HK-2 (cell line): ENCODE data around the gene FSD1.
"Not testable (repeated sequence)": the region's sequence is repeated elsewhere in the genome, so short reads cannot be mapped to it uniquely, and the experiment has no call there.

Experiments
- DNase-seq: peaks from one replicate; pipeline ENCODE4 v3.0.0-alpha.2; 2018; ENCODE audit not compliant: unreplicated experiment

The FSD1 gene

DNA sequence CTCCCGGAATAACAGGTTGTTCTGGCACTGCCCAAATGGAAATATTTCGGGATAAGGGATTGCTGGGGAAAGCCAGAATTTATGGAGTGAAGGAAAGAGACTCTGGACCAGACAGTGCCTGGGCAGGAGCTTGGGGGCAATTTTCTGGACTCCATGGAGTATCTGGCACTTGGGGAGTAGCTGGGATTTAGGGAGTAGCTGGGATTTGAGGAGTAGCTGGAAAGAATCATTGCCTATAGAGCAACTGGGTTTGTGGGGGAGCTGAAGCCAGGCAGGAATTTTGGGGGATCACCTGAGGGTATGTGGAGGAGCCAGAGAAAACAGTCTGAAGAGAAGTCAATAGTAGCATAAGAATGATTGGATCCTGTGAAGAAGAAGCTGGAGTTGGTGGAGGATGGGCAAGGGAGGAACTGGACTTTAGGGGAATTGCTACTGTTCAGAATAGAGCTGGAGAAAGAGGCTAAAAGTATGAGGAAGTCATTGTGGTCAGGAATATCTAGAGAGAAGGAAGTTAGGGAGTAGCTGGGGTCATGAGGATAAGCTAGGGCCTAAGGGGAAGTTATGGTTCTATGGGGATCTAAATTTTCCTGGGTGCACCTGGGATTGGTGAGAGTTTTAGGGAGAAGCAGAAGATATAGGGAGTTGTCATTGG is 14.8 kb downstream of the FSD1 start:
- DNase-seq = no peak

DNA sequence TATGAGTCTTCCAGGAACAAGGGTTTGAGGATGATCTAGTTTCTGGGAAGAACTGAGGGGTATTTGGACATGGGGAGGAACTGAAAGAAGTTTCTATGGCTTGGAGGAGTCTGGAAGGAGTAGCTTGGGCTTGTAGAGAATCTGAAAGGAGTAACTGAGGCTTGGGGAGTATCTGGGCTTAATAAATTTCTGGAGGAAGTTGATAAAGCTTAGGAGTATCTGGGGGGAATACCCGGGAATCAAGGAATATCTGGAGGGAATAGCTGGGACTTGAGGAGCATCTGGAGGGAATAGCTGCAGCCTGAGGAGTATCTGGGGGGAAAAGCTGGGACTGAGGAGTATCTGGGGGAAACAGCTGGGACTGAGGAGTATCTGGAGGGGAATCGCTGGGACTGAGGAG is 16.0 kb downstream of the FSD1 start:
- no peak for DNase-seq

DNA sequence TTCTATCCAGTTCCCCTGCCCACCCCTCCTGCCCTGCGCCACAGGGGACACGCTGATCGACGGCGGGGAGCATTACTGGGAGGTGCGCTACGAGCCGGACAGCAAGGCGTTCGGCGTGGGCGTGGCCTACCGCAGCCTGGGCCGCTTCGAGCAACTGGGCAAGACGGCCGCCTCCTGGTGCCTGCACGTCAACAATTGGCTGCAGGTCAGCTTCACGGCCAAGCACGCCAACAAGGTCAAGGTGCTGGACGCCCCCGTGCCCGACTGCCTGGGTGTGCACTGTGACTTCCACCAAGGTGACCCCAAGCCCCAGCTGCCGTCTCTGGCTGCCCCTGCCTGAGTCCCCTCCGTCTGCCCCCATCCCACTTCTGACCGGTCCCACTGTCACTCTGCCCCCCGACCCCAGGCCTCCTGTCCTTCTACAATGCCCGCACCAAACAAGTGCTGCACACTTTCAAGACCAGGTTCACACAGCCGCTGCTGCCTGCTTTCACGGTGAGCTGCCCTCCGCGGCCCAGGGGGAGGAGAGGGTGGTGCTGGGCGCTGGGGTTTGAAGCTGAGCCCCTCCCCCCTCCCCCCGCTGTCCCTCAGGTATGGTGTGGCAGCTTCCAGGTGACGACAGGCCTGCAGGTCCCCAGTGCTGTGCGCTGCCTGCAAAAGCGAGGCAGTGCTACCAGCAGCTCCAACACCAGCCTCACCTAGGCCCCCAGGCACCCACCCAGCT is 18.7 kb downstream of the FSD1 start:
- no peak for DNase-seq

DNA sequence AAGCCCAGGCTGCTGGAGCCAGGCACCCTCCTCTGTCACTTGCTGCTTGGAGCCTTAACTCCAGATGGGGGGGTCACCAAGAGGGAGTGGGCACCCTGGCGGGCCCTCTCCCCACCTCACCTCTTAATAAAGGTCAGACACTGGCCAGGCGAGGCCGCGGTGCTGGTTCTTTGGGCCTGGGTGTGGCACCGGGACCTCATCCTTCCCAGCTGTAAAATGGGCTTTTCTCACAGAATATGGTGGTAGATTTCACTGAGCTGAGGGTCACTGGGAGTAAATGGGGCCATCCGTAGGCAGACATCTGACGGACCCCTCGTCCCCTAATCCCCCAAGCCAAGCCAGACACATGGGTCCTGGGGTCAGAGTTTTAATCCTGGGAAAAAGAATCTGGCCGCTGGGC is 19.3 kb downstream of the FSD1 start:
- DNase-seq = no peak

DNA sequence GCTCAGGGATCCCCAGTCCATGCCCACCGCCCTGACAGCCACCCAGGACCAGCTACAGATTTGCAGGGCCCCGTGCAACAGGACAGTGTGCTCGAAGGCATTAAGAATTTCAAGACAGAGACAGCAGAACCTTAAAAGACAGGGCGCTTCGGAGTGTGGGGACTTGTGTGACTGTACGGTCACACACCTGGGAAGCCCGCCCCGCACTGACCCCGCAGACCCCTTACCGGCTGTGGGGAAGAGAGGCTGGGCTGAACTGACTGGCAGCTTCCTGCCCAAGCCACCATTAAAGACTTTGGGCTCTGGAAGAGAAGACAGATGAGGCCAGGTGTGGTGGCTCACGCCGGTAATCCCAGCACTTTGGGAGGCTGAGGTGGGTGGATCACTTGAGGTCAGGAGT is 19.8 kb downstream of the FSD1 start:
- no peak for DNase-seq

DNA sequence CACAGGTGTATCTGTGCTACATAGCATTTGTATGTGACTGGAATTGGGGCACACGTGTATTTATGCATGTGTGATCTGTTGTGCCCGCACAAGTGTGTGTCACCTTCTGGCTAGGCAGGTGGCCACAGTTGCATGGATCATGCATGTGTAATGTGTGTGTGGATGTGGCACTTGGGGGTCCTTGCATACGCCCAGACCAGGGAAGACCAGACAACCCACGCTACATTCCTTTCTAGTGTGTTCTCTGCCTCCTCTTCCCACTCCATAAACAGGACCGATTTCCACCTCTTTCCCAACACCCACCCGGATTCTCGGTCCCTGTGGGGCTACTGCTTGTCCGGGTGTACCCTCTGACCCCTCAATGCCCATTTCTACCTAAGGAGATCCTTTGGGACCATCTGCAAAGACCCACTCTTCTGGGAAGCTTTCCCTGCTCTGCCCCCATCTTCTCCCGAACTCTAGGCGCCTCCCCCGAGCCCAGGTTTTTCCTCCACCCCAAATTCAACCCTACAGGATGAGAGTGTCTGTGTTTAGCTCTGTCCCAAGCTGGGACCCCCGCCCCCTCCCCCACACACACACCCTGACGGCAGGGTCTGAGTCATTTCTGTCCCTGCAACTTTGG is 21.9 kb downstream of the FSD1 start:
- DNase-seq = no peak

DNA sequence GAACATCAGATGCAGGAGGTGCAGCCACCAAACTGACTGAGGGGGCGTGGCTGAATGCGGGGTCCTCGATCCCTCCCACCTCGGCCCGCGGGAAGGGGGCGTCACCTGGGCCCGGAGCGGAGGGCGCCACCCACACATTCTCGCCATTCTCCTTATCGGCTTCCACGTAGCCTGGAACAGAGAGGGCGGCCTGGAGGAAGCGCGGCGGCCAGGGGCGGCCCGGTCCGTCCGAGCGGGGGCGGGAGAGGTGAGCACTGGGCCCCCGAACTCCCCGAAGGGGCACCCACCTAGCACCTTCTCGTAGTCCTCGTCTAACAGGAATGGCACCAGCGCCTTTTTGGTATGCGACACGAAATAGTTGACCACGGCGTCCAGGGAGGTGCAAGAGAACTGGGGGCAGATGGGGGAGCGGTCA is 22.4 kb downstream of the FSD1 start:
- DNase-seq = no peak

DNA sequence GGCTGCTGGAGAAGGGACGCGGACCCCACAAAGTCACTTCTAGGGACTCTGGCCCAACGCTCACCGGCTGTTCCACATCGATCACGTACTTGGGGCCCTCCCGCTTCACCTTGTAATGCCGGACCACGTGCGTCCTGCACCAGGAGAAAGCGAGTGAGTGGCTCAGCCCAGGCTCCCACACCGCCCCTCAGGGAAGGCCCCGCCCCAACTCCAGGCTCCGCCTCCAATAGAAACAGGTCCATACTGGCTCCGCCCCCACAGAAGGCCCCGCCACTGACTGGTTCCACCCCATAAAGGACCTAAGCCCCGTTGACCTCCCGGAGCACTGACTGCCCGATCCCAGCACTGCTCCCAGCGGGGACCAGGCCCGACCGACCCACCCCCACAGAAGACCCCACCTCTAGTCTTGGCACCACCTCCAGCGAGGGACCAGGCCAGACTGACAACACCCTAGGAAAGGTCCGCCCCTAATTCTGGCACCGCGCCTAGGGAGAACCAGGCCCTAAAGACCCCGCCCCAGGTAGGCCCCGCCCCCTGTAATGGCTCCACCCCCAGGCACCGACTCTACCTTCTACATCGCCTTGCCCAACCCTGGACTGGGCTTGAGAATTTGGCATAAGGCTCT is 23.0 kb downstream of the FSD1 start:
- no peak for DNase-seq

DNA sequence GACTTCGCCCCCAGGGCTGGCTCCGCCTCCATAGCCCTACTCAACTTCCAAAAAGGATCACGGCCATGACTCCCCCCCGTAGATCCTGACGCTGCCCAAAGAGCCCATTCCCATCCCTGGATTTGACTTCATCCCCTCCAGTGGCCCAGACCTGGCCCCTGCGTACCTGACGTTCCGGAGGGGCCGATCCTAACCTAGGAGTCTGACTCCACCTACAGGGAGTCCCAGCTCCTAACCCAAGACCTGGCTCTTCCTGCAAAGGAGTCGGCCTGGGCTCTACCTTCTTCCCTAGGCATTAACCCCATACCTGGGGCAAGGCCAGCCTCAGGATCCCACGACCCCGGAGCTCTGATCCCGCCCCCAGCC is 23.5 kb downstream of the FSD1 start:
- no peak for DNase-seq

DNA sequence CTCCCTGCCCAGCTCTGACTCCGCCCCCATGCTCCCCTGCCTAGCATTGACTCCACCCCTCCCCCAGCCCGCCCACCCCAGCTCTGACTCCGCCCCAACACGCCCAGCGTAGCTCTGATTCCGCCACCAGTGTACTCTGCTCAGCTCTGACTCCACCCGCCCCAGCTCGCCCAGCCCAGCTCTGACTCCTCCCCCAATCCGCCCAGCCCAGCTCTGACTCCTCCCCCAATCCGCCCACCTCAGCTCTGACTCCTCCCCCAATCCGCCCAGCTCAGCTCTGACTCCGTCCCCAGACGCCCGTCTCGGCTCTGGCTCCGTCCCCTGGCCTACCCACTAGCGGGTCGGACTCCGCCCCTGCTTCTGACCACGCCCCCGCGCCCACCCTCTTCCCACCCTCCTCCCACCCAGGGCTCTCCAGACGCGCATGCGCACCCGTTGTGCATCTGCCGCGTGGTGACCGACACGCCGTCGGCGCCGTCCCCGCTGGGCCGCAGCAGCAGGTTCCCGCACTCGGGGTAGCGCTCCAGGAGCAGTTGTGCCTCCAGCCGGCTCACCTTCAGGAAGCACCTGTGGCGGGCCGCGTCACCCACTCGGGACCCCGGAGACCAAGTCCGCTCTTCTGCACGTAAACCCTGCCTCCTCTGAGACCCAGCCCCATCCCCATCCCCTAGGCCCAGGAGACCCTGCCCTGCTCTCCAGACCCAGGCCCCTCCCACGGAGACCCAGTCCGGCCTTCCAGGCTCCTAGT is 24.0 kb downstream of the FSD1 start:
- no peak for DNase-seq

DNA sequence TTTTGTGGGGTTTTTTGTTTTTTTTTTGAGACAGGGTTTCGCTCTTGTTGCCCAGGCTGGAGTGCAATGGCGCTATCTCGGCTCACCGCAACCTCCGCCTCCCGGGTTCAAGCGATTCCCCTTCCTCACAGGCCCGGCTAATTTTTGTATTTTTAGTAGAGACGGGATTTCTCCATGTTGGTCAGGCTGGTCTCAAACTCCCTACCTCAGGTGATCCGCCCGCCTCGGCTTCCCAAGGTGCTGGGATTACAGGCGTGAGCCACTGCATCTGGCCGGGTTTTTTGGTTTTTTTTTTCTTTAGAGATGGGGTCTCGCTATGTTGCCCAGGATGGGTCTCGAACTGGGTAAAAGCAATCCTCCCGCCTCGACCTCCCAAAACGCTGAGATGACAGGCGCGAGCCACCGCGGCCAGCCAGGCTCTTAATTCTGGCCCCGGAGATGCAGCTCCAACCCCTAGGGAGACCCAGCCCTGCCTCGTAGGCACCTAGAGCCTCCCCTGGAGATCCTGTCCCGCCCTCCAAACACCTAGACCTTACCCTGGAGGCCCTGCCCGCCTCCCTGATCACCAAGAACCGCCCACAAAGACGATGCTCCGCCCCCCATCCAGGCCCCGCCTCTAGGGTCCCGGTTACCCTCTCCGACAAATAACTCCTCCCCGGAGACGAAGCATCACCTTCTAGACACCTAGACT is 24.7 kb downstream of the FSD1 start:
- not testable (repeated sequence) for DNase-seq

DNA sequence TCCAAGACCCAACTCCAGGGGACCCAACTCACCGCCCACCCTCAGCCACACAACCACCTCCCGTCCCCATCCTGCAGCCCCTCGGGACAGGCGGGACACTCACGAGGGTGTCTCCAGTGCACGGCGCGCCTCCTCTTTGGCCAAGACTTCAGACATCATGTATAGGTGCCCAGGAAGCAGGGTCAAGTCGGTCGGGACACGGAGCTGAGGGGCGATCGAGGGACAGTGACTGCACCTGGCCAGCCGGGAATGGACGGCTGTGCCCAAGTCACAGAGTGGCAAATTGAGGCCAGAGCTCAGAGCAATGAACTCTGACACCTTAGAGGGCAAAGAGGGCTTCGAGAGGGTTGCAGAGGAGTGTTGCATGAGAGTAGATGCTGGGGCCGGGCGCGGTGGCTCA is 25.5 kb downstream of the FSD1 start:
- DNase-seq = no peak

DNA sequence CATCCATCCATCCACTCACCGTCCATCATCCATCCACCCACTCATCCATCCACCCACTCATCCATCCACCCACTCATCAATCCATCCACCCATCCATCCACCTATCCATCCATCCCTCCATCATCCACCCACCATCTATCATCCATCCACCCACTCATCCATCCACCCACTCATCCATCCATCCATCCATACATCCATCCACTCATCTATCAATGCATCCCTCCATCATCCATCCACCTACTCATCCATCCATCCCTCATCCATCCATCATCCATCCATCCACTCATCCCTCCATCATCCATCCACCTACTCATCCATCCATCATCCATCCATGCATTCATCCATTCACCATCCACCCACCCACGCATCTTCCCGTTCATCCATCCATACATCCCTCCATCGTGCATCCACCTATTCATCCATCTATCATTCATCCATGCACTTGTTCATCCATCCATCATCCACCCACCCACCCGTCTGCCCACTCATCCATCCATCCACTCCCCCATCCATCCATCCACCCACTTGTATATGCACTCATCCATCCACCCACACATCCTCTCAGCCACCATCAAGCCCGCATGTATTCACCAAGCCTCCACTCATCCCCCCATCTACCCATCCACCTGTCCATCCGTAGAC is 30.7 kb downstream of the FSD1 start:
- no peak for DNase-seq

DNA sequence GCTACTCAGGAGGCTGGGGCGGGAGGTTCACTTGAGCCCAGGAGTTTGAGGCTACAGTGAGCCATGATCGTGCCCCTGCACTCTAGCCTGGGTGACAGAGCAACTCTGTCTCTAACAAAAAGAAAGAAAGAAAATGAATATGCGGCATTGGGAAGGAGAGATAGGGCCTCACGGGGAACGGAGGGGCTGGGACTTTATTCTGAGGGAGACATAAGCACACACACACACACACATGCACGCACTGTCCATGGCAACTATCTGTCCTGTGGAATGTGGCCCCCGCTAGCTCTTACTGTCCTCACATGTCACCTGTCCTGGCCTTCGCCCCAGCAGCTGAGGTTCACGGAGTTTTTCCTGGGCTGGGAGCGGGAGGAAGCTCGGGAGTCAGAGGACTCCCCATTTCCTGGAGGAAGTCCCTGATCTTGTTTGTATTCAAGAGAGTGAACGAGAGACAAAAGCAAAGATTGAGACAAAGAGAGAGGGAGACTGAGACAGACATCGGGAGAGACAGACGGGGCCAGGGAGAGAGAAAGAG is 33.6 kb downstream of the FSD1 start:
- DNase-seq = no peak

DNA sequence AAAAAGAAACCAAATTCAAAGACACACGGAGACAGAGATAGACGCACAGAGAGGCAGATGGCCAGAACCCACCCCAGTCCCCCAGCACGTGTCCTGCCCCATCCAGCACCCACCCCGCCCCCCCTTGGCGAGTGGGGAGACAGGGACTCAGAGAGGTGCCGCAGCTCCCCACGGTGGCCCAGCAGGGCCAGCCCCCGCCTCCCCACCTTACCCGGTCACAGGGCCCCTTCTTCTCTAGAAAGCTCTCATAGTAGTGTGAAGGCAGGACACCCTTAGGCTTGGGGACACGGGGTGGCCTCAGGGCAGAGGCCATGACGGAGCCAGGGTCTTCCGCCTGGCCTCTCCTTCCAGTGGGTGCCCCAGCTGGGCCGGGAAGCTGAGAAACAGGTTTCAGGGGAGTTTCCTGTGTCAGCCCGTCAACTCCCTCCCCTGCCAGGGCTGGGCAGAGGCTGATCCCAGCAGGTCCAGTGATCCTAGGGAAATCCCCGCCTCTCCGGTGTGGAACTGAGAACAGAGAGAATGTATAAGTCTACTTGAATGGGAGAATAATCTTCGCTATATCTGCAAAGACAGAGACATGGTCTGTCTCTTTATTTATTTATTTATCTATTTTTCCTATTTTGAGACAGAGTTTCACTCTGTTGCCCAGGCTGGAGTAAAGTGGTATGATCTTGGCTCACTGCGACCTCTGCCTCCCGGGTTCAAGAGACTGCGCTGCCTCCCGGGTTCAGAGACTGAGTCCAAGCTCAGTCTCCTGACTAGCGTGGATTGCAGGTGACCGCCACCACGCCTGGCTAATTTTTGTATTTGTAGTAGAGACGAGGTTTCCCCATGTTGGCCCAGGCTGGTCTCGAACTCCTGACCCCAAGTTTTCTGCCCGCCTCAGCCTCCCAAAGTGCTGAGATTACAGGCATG is 34.3 kb downstream of the FSD1 start, which contains the start of gene STAP2:
STAP2 (minus strand) TSS at position 387 of the 915 bp plus-strand sequence; CDS start at position 313, 74 bp downstream.
- DNase-seq = peak; percentile 69

DNA sequence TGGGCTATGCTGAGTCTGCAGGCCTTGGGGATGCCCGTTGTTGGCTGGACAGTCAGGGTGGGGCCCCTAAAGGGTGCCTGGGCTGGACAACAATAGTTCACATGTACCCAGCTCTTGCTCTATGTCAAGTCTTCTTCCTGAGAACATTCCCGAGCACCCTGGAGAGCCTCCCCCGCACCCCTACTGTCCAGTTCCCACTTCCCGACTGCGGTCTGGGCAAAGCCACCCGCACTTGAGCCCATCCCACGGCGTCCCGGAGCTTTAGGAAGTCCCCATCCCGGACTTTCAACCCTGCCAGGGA is 37.9 kb downstream of the FSD1 start:
- no peak for DNase-seq

DNA sequence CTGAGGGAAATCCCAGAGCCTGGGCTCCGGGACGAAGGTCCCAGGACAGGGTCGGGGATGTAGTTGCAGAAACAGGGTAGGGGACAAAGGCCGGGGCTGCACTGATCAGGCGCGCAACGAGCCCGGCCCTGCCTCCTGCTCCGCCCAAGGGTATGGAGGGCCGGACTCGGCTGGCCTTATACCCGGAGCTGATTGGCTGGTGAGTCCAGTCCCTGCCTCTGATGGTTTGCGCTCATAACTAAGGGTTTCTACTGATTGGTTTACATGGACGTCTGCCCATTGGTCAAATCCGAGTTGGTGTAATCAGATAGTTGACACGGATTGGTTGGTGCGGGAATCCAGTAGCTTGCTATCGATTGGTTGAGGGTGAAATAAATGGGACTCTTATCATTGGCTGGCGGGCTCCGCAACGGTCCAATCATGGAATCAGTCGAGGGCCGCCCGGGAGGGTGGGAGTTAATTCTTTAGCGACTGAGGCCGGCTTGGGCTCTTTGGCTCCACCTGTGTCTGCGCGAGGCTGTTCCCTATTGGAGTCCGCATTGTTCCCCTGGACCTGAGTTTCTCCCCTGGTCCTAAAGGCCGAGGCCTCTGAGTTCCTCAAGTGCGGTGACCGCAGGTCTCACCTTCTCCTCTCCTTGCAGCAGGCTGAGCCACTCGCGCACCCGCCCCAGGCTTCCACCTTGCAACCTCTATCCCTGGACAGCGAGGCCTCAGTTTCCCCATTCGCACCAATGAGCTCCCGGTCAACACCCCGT is 38.4 kb downstream of the FSD1 start:
- DNase-seq = peak; percentile 96

DNA sequence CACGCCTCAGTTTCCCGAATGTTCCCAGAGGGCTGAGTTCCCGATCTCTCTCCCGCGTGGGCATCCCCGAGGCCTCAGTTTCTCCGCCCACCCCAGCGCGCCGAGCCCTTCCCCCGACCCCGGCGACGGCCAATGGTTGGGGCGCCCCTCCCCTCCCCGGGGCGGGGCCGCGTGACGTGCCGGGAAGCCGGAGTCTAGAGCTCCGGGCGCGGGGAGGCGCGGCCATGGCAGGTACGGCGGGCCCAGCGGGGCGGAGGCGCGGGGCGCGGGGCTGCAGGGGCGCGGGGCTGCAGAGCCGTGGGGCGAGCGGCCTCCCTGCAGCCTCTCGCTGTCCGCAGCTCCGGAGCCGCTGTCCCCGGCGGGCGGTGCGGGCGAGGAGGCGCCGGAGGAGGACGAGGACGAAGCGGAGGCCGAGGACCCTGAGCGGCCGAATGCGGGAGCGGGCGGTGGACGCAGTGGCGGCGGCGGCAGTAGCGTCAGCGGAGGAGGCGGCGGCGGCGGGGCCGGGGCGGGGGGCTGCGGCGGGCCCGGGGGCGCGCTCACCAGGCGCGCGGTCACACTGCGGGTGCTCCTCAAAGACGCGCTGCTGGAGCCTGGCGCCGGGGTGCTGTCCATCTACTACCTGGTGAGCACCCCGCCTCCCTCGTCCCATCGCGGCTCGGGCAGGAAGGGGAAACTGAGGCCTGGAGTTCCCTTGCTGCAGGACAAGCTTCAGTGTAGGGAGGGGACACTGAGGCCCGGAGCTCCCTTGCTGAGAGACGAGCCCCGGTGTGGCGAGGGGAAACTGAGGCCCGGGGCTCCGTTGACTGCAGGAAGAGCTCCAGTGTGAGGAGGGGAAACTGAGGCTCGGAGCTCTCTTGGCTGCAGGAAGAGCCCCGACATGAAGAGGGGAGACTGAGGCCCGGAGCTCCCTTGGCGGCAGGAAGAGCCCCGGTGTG is 39.2 kb downstream of the FSD1 start, which contains the start of gene MPND:
MPND (plus strand) TSS at position 193 of the 938 bp plus-strand sequence; CDS start at position 225, 32 bp downstream.
- DNase-seq = peak; percentile 82
